BLaER1 (cell line): ENCODE data around the gene TK1.

Experiments
- H3K27ac ChIP-seq: shearing (Covaris generic); formaldehyde crosslinking; 2 replicates; pipeline ENCODE4 v1.8.1; 2022
- H3K27me3 ChIP-seq: shearing (Covaris generic); formaldehyde crosslinking; 2 replicates; pipeline ENCODE4 v1.8.1; 2022
- H3K36me3 ChIP-seq: shearing (Covaris generic); formaldehyde crosslinking; 2 replicates; pipeline ENCODE4 v1.8.1; 2022
- H3K4me1 ChIP-seq: shearing (Covaris generic); formaldehyde crosslinking; 2 replicates; pipeline ENCODE4 v1.8.1; 2022
- H3K4me2 ChIP-seq: shearing (Covaris generic); formaldehyde crosslinking; 2 replicates; pipeline ENCODE4 v1.8.1; 2022
- H3K4me3 ChIP-seq: shearing (Covaris generic); formaldehyde crosslinking; 2 replicates; pipeline ENCODE4 v1.8.1; 2022
- H3K9ac ChIP-seq: shearing (Covaris generic); formaldehyde crosslinking; 2 replicates; pipeline ENCODE4 v1.8.1; 2022
- H3K9me3 ChIP-seq: shearing (Covaris generic); formaldehyde crosslinking; 2 replicates; pipeline ENCODE4 v1.8.1; 2022
- H4K20me1 ChIP-seq: shearing (Covaris generic); formaldehyde crosslinking; 2 replicates; pipeline ENCODE4 v1.8.1; 2022
- Cebpa-rat ChIP-seq: shearing (Covaris generic); IDR thresholded peaks from 2 replicates; pipeline ENCODE4 v1.8.1; 2022

The TK1 gene

DNA sequence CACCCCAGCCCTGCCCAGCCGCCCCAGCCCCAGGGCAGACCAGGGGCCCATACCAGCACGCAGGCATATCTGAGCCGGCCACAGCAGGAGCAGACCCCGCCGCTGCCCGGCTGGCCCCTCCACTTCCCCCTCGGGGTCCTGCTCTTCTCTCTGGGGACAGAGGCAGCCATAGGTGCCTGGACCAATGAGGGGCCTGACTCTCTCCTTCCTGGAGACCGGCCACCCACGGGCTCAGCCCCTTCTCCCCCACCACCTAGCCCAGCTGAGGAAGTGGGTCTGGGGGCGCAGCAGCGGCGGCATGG, 62.1 kb downstream of the TK1 start:
- H3K4me3 ChIP-seq: peak overlapping the region; percentile 93
- H3K4me1 ChIP-seq: peaks cover 85% of the 10 kb centered on the region
- peak overlapping the region; percentile 100 for H3K4me2 ChIP-seq
- no peaks in the 10 kb centered on the region for H3K9me3 ChIP-seq
- peaks cover 43% of the 10 kb centered on the region for H4K20me1 ChIP-seq
- H3K36me3 ChIP-seq: peaks cover 57% of the 10 kb centered on the region
- H3K27me3 ChIP-seq: no peaks in the 10 kb centered on the region
- H3K9ac ChIP-seq: peak overlapping the region; percentile 97
- peak overlapping the region; percentile 98 for H3K27ac ChIP-seq
- TF ChIP-seq Cebpa-rat: no peak
